Measurements from ENCODE around the gene ARHGDIB. TPM values are rescaled to one million over a fixed set of nuclear protein-coding genes. Genes with fewer than 3 reads are reported as not detected.

The ARHGDIB gene
- total and polyA plus RNA-seq, 2 donors from 2014 or later, result 127 to 151 TPM

DNA sequence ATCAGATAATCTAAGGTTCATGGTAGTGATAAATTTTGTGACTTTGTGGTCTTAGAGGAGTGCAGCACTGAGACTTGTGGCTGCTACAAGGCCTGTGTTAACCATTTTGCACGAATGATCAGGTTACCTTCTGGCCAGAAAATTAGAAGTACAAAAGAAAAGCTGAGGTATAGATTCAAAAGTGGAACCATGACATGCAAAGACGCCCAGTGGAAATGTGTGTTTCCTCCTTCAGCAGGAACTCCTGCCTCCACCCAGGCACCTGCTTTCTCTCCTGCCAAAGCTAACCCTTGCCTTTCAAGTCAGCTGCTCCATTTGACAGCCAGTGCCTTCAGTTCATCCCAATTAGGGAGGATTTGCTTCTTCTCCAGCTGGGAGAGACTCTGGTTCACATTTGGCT lies 21.6 kb upstream of the ARHGDIB start:
- no peaks in the 10 kb centered on the region for H3K36me3 ChIP-seq (ENCODE audit: control insufficient read depth in 2 of 3, insufficient read depth in 3 of 3, low read length in 3 of 3)
- no peaks in the 10 kb centered on the region for H3K27me3 ChIP-seq (ENCODE audit: control insufficient read depth, insufficient read depth, low read length)
- H3K4me1 ChIP-seq (ENCODE audit: control insufficient read depth in 2 of 3, insufficient read depth in 2 of 3, low read depth in 1 of 3, low read length in 3 of 3), result no peaks in the 10 kb centered on the region
- TF ChIP-seq, protein P1, sequence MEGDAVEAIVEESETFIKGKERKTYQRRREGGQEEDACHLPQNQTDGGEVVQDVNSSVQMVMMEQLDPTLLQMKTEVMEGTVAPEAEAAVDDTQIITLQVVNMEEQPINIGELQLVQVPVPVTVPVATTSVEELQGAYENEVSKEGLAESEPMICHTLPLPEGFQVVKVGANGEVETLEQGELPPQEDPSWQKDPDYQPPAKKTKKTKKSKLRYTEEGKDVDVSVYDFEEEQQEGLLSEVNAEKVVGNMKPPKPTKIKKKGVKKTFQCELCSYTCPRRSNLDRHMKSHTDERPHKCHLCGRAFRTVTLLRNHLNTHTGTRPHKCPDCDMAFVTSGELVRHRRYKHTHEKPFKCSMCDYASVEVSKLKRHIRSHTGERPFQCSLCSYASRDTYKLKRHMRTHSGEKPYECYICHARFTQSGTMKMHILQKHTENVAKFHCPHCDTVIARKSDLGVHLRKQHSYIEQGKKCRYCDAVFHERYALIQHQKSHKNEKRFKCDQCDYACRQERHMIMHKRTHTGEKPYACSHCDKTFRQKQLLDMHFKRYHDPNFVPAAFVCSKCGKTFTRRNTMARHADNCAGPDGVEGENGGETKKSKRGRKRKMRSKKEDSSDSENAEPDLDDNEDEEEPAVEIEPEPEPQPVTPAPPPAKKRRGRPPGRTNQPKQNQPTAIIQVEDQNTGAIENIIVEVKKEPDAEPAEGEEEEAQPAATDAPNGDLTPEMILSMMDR (IDR thresholded peaks at IDR 0.05; ENCODE audit: borderline replicate concordance, extremely low read depth, insufficient read depth), result no peak
- H3K9me3 ChIP-seq (ENCODE audit: control insufficient read depth in 2 of 3, insufficient read depth in 1 of 3, low read length in 3 of 3), result no peaks in the 10 kb centered on the region
- H3K4me3 ChIP-seq (ENCODE audit: low read length in 3 of 3), result no peak overlapping the region
- H3K27ac ChIP-seq (ENCODE audit: low read depth in 2 of 2, low read length in 2 of 2), result no peak overlapping the region
- intact Hi-C loops (cut with DNase I), result no loop called here
- FAIRE-seq, result no peak
- DNase-seq, result no peak
- H3K9ac ChIP-seq (ENCODE audit: low read length in 3 of 3), result no peak overlapping the region

DNA sequence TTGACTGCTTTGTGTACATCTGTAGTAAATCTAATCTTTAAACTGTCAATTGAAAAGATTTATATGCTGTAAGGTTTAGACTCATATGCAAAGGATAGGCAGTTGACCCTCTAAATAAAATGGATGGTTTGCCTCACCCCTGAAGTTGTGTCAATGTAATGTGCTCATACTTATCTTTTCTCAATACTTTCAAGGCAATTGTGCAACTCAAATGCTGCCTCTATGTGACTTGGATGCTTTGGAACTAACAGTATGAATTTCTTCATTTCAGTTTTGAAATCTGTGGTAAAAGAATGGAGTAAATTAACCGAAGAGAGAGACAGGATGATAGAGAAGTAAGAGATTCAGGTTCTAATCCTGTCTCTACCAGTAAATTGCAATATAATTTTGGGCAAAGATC lies 21.2 kb upstream of the ARHGDIB start:
- Histone ChIP-seq H3K9ac (ENCODE audit: low read length in 3 of 3) (no peak overlapping the region), H3K27me3 (ENCODE audit: control insufficient read depth, insufficient read depth, low read length) (no peaks in the 10 kb centered on the region), H3K36me3 (ENCODE audit: control insufficient read depth in 2 of 3, insufficient read depth in 3 of 3, low read length in 3 of 3) (no peaks in the 10 kb centered on the region), H3K9me3 (ENCODE audit: control insufficient read depth in 2 of 3, insufficient read depth in 1 of 3, low read length in 3 of 3) (no peaks in the 10 kb centered on the region), H3K4me1 (ENCODE audit: control insufficient read depth in 2 of 3, insufficient read depth in 2 of 3, low read depth in 1 of 3, low read length in 3 of 3) (no peaks in the 10 kb centered on the region), H3K4me3 (ENCODE audit: low read length in 3 of 3) (no peak overlapping the region), H3K27ac (ENCODE audit: low read depth in 2 of 2, low read length in 2 of 2) (no peak overlapping the region)
- FAIRE-seq, result no peak
- intact Hi-C loops (cut with DNase I), result no loop called here
- no peak for DNase-seq
- TF ChIP-seq, protein P1 (IDR thresholded peaks at IDR 0.05; ENCODE audit: borderline replicate concordance, extremely low read depth, insufficient read depth), result no peak

DNA sequence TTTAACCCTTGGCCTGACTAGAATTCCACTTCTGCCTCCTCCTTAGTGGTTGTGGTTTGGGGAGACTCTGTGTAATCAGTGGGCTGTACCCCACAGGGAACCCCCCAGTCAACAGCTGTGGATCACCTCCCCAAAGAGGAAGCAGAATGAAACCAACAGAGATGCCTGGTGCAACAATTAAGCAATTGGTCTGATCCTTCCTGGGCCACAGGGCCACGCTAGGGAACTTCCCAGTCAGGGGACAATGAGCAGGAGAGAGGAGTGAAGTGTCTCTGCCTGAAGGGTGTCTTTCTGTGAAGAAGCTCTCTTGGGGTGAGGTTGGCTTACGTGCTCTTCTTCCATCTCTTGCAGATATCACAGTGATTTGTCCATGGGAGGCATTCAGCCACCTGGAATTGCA lies 19.6 kb upstream of the ARHGDIB start:
- no peaks in the 10 kb centered on the region for H3K27me3 ChIP-seq (ENCODE audit: control insufficient read depth, insufficient read depth, low read length)
- H3K36me3 ChIP-seq (ENCODE audit: control insufficient read depth in 2 of 3, insufficient read depth in 3 of 3, low read length in 3 of 3), result no peaks in the 10 kb centered on the region
- no peaks in the 10 kb centered on the region for H3K9me3 ChIP-seq (ENCODE audit: control insufficient read depth in 2 of 3, insufficient read depth in 1 of 3, low read length in 3 of 3)
- intact Hi-C loops (cut with DNase I), result no loop called here
- H3K27ac ChIP-seq (ENCODE audit: low read depth in 2 of 2, low read length in 2 of 2), result no peak overlapping the region
- TF ChIP-seq, protein P1 (IDR thresholded peaks at IDR 0.05; ENCODE audit: borderline replicate concordance, extremely low read depth, insufficient read depth), result no peak
- DNase-seq, result no peak
- H3K4me1 ChIP-seq (ENCODE audit: control insufficient read depth in 2 of 3, insufficient read depth in 2 of 3, low read depth in 1 of 3, low read length in 3 of 3), result no peaks in the 10 kb centered on the region
- no peak overlapping the region for H3K9ac ChIP-seq (ENCODE audit: low read length in 3 of 3)
- no peak for FAIRE-seq
- no peak overlapping the region for H3K4me3 ChIP-seq (ENCODE audit: low read length in 3 of 3)

DNA sequence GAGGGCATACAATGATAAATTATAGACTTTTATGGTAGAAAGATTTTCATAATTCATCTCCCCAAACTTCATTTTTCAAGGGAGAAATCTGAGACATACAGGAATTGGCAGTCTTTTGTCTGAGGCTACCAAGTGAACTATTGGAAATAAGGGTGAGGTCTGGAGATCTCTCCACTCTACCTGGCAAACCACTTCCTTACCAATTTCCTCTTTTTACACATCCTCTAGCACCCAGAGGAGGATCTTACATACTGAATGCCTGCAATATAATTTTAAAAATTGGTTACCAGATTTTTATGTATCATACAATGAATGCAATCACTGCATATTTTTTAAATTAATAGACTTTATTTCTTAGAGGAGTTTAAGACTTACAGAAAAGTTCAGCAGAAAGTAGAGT lies 18.1 kb upstream of the ARHGDIB start:
- intact Hi-C loops (cut with DNase I), result no loop called here
- H3K4me3 ChIP-seq (ENCODE audit: low read length in 3 of 3), result no peak overlapping the region
- H3K4me1 ChIP-seq (ENCODE audit: control insufficient read depth in 2 of 3, insufficient read depth in 2 of 3, low read depth in 1 of 3, low read length in 3 of 3), result no peaks in the 10 kb centered on the region
- no peaks in the 10 kb centered on the region for H3K27me3 ChIP-seq (ENCODE audit: control insufficient read depth, insufficient read depth, low read length)
- no peaks in the 10 kb centered on the region for H3K9me3 ChIP-seq (ENCODE audit: control insufficient read depth in 2 of 3, insufficient read depth in 1 of 3, low read length in 3 of 3)
- FAIRE-seq (no peak), DNase-seq (no peak)
- TF ChIP-seq, protein P1 (IDR thresholded peaks at IDR 0.05; ENCODE audit: borderline replicate concordance, extremely low read depth, insufficient read depth), result no peak
- no peaks in the 10 kb centered on the region for H3K36me3 ChIP-seq (ENCODE audit: control insufficient read depth in 2 of 3, insufficient read depth in 3 of 3, low read length in 3 of 3)
- H3K9ac ChIP-seq (ENCODE audit: low read length in 3 of 3), result no peak overlapping the region
- H3K27ac ChIP-seq (ENCODE audit: low read depth in 2 of 2, low read length in 2 of 2), result no peak overlapping the region

Measured in kidney (tissue), 14 donors.